Measurements from ENCODE around the gene SLC35G1. TPM values are rescaled to one million over a fixed set of nuclear protein-coding genes. Genes with fewer than 3 reads are reported as not detected.

SLC35G1 gene
- total and polyA plus RNA-seq, 4 donors: 15.2 to 26.3 (median 16.9) TPM

- DNase-seq (ENCODE audit: low read depth in 4 of 6, low spot score in 6 of 6): no peak
- no peak overlapping the region for H3K27ac ChIP-seq (ENCODE audit: low read depth, low read length)
- peaks cover 2% of the 10 kb centered on the region for H3K36me3 ChIP-seq (ENCODE audit: control insufficient read depth, insufficient read depth, low read length)
- WGBS (ENCODE audit: insufficient coverage): 100% methylated on average over 4 of the region's 5 CpGs
- no peaks in the 10 kb centered on the region for H3K27me3 ChIP-seq (ENCODE audit: control insufficient read depth, insufficient read depth, low read length)
- H3K4me3 ChIP-seq (ENCODE audit: low read depth, low read length): no peak overlapping the region
- H3K9me3 ChIP-seq (ENCODE audit: control insufficient read depth, insufficient read depth, low read length): no peaks in the 10 kb centered on the region
- H3K4me1 ChIP-seq (ENCODE audit: control insufficient read depth, insufficient read depth, low read length): no peaks in the 10 kb centered on the region
Observed at GRCh38 chr10:93907059-93907458, 13.3 kb downstream of the SLC35G1 start.

- Histone ChIP-seq H3K4me1 (ENCODE audit: control insufficient read depth, insufficient read depth, low read length) (no peaks in the 10 kb centered on the region), H3K27me3 (ENCODE audit: control insufficient read depth, insufficient read depth, low read length) (no peaks in the 10 kb centered on the region), H3K36me3 (ENCODE audit: control insufficient read depth, insufficient read depth, low read length) (peaks cover 2% of the 10 kb centered on the region), H3K9me3 (ENCODE audit: control insufficient read depth, insufficient read depth, low read length) (no peaks in the 10 kb centered on the region), H3K27ac (ENCODE audit: low read depth, low read length) (no peak overlapping the region), H3K4me3 (ENCODE audit: low read depth, low read length) (no peak overlapping the region)
- 42% methylated on average over 3 of the region's 6 CpGs for WGBS (ENCODE audit: insufficient coverage)
- DNase-seq (ENCODE audit: low read depth in 4 of 6, low spot score in 6 of 6): no peak
Observed at GRCh38 chr10:93911866-93912265, 18.1 kb downstream of the SLC35G1 start.

GRCh38 chr10:93912444-93912843, 18.7 kb downstream of the SLC35G1 start:
- Histone ChIP-seq H3K4me3 (ENCODE audit: low read depth, low read length) (no peak overlapping the region), H3K9me3 (ENCODE audit: control insufficient read depth, insufficient read depth, low read length) (no peaks in the 10 kb centered on the region), H3K4me1 (ENCODE audit: control insufficient read depth, insufficient read depth, low read length) (no peaks in the 10 kb centered on the region), H3K36me3 (ENCODE audit: control insufficient read depth, insufficient read depth, low read length) (no peaks in the 10 kb centered on the region), H3K27me3 (ENCODE audit: control insufficient read depth, insufficient read depth, low read length) (no peaks in the 10 kb centered on the region), H3K27ac (ENCODE audit: low read depth, low read length) (no peak overlapping the region)
- no CpG with 5 or more reads among the region's 2 CpGs for WGBS (ENCODE audit: insufficient coverage)
- no peak for DNase-seq (ENCODE audit: low read depth in 4 of 6, low spot score in 6 of 6)

- H3K27ac ChIP-seq (ENCODE audit: low read depth, low read length): no peak overlapping the region
- H3K27me3 ChIP-seq (ENCODE audit: control insufficient read depth, insufficient read depth, low read length): no peaks in the 10 kb centered on the region
- H3K4me3 ChIP-seq (ENCODE audit: low read depth, low read length): no peak overlapping the region
- no peaks in the 10 kb centered on the region for H3K36me3 ChIP-seq (ENCODE audit: control insufficient read depth, insufficient read depth, low read length)
- no peak for DNase-seq (ENCODE audit: low read depth in 4 of 6, low spot score in 6 of 6)
- no peaks in the 10 kb centered on the region for H3K4me1 ChIP-seq (ENCODE audit: control insufficient read depth, insufficient read depth, low read length)
- WGBS (ENCODE audit: insufficient coverage): no CpG with 5 or more reads among the region's 3 CpGs
- no peaks in the 10 kb centered on the region for H3K9me3 ChIP-seq (ENCODE audit: control insufficient read depth, insufficient read depth, low read length)
Observed at GRCh38 chr10:93913706-93914105, 19.9 kb downstream of the SLC35G1 start.

GRCh38 chr10:93915598-93915997, 21.8 kb downstream of the SLC35G1 start:
- Histone ChIP-seq H3K27me3 (ENCODE audit: control insufficient read depth, insufficient read depth, low read length) (no peaks in the 10 kb centered on the region), H3K27ac (ENCODE audit: low read depth, low read length) (no peak overlapping the region), H3K4me3 (ENCODE audit: low read depth, low read length) (no peak overlapping the region), H3K36me3 (ENCODE audit: control insufficient read depth, insufficient read depth, low read length) (no peaks in the 10 kb centered on the region), H3K9me3 (ENCODE audit: control insufficient read depth, insufficient read depth, low read length) (no peaks in the 10 kb centered on the region), H3K4me1 (ENCODE audit: control insufficient read depth, insufficient read depth, low read length) (no peaks in the 10 kb centered on the region)
- 78% methylated on average over 1 of the region's 6 CpGs for WGBS (ENCODE audit: insufficient coverage)
- no peak for DNase-seq (ENCODE audit: low read depth in 4 of 6, low spot score in 6 of 6)

GRCh38 chr10:93916257-93917063, 22.7 kb downstream of the SLC35G1 start:
- Histone ChIP-seq H3K27me3 (ENCODE audit: control insufficient read depth, insufficient read depth, low read length) (no peaks in the 10 kb centered on the region), H3K4me1 (ENCODE audit: control insufficient read depth, insufficient read depth, low read length) (no peaks in the 10 kb centered on the region), H3K36me3 (ENCODE audit: control insufficient read depth, insufficient read depth, low read length) (no peaks in the 10 kb centered on the region), H3K4me3 (ENCODE audit: low read depth, low read length) (peak overlapping the region; percentile 10), H3K27ac (ENCODE audit: low read depth, low read length) (no peak overlapping the region), H3K9me3 (ENCODE audit: control insufficient read depth, insufficient read depth, low read length) (no peaks in the 10 kb centered on the region)
- WGBS (ENCODE audit: insufficient coverage): 71% methylated on average over 3 of the region's 8 CpGs
- DNase-seq (ENCODE audit: low read depth in 4 of 6, low spot score in 6 of 6): peak in 4 of 6 donors; percentile 42 to 91 (median 64)

GRCh38 chr10:93917064-93917391, 23.2 kb downstream of the SLC35G1 start:
- Histone ChIP-seq H3K9me3 (ENCODE audit: control insufficient read depth, insufficient read depth, low read length) (no peaks in the 10 kb centered on the region), H3K27me3 (ENCODE audit: control insufficient read depth, insufficient read depth, low read length) (no peaks in the 10 kb centered on the region), H3K4me1 (ENCODE audit: control insufficient read depth, insufficient read depth, low read length) (no peaks in the 10 kb centered on the region), H3K36me3 (ENCODE audit: control insufficient read depth, insufficient read depth, low read length) (no peaks in the 10 kb centered on the region), H3K27ac (ENCODE audit: low read depth, low read length) (no peak overlapping the region), H3K4me3 (ENCODE audit: low read depth, low read length) (peak overlapping the region; percentile 10)
- DNase-seq (ENCODE audit: low read depth in 4 of 6, low spot score in 6 of 6): no peak
- 75% methylated on average over 5 of the region's 10 CpGs for WGBS (ENCODE audit: insufficient coverage)

- Histone ChIP-seq H3K4me3 (ENCODE audit: low read depth, low read length) (no peak overlapping the region), H3K4me1 (ENCODE audit: control insufficient read depth, insufficient read depth, low read length) (no peaks in the 10 kb centered on the region), H3K36me3 (ENCODE audit: control insufficient read depth, insufficient read depth, low read length) (no peaks in the 10 kb centered on the region), H3K27me3 (ENCODE audit: control insufficient read depth, insufficient read depth, low read length) (no peaks in the 10 kb centered on the region), H3K27ac (ENCODE audit: low read depth, low read length) (no peak overlapping the region), H3K9me3 (ENCODE audit: control insufficient read depth, insufficient read depth, low read length) (no peaks in the 10 kb centered on the region)
- peak in 1 of 6 donors; percentile 50 for DNase-seq (ENCODE audit: low read depth in 4 of 6, low spot score in 6 of 6)
- WGBS (ENCODE audit: insufficient coverage): no CpG with 5 or more reads among the region's 2 CpGs
Observed at GRCh38 chr10:93917821-93918220, 24.0 kb downstream of the SLC35G1 start.

GRCh38 chr10:93921338-93921737, 27.6 kb downstream of the SLC35G1 start:
- H3K4me1 ChIP-seq (ENCODE audit: control insufficient read depth, insufficient read depth, low read length): no peaks in the 10 kb centered on the region
- DNase-seq (ENCODE audit: low read depth in 4 of 6, low spot score in 6 of 6): no peak
- no peak overlapping the region for H3K27ac ChIP-seq (ENCODE audit: low read depth, low read length)
- H3K27me3 ChIP-seq (ENCODE audit: control insufficient read depth, insufficient read depth, low read length): no peaks in the 10 kb centered on the region
- no peaks in the 10 kb centered on the region for H3K9me3 ChIP-seq (ENCODE audit: control insufficient read depth, insufficient read depth, low read length)
- WGBS (ENCODE audit: insufficient coverage): 82% methylated on average over 2 of the region's 7 CpGs
- no peak overlapping the region for H3K4me3 ChIP-seq (ENCODE audit: low read depth, low read length)
- no peaks in the 10 kb centered on the region for H3K36me3 ChIP-seq (ENCODE audit: control insufficient read depth, insufficient read depth, low read length)

GRCh38 chr10:93926613-93927012, 32.8 kb downstream of the SLC35G1 start:
- H3K4me1 ChIP-seq (ENCODE audit: control insufficient read depth, insufficient read depth, low read length): no peaks in the 10 kb centered on the region
- H3K27me3 ChIP-seq (ENCODE audit: control insufficient read depth, insufficient read depth, low read length): no peaks in the 10 kb centered on the region
- H3K27ac ChIP-seq (ENCODE audit: low read depth, low read length): no peak overlapping the region
- DNase-seq (ENCODE audit: low read depth in 4 of 6, low spot score in 6 of 6): no peak
- no peaks in the 10 kb centered on the region for H3K36me3 ChIP-seq (ENCODE audit: control insufficient read depth, insufficient read depth, low read length)
- H3K4me3 ChIP-seq (ENCODE audit: low read depth, low read length): no peak overlapping the region
- no peaks in the 10 kb centered on the region for H3K9me3 ChIP-seq (ENCODE audit: control insufficient read depth, insufficient read depth, low read length)
- no CpG with 5 or more reads among the region's 1 CpG for WGBS (ENCODE audit: insufficient coverage)

Data from spinal cord (tissue), 10 donors.